ENCODE measurements around the gene SPATS2. TPM values are rescaled to one million over a fixed set of nuclear protein-coding genes. Genes with fewer than 3 reads are reported as not detected.

The SPATS2 gene
- total and polyA plus RNA-seq, 10 of the 15 experiments (the other 5 are each of a cell fraction or from before 2014, with no cell fraction given) = 9.0 to 54.2 (median 27.5) TPM

DNA sequence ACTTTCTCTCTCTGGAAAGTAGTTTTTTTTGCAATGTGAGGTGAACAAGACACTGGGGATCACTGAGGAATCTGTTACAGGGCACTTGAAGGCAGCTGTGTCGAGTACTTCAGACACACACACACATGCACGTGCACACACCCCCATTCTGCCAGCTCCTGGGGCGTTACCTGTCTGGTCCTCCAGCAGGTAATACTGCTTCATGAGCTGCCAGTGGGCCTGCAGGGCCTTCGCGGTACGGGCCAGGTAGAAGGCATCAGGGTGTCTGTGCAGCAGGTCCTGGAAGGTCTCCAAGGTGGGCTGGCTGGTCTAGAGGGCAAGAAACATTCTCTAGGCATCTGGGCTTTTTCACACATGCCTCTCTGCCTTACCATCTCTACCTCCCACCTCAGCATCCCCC lies 195.6 kb downstream of the SPATS2 start:
- Histone ChIP-seq H3K4me1 (ENCODE audit: control insufficient read depth, insufficient read depth, low read length) (peaks cover 8% of the 10 kb centered on the region), H3K27ac (ENCODE audit: control insufficient read depth, insufficient read depth) (no peak overlapping the region), H3K9me3 (replicated peaks; ENCODE audit: control insufficient read depth, insufficient read depth, low read length) (no peaks in the 10 kb centered on the region), H2AFZ (ENCODE audit: control insufficient read depth, low read depth, low read length) (no peak overlapping the region), H3K79me2 (ENCODE audit: control insufficient read depth, insufficient read depth, low read length) (peaks cover 19% of the 10 kb centered on the region), H3K4me3 (no peak overlapping the region), H3K27me3 (replicated peaks in 1 of 2; ENCODE audit: control insufficient read depth in 2 of 2, insufficient read depth in 2 of 2, low read length in 1 of 2) (no peaks in the 10 kb centered on the region), H3K9ac (ENCODE audit: control insufficient read depth, insufficient read depth, low read length) (no peak overlapping the region), H3K4me2 (ENCODE audit: control insufficient read depth, insufficient read depth) (no peak overlapping the region), H4K20me1 (ENCODE audit: control insufficient read depth, insufficient read depth) (no peaks in the 10 kb centered on the region), H3K36me3 (ENCODE audit: control insufficient read depth in 2 of 2, insufficient read depth in 2 of 2, low read length in 1 of 2) (peaks cover 28 to 29% of the 10 kb centered on the region in 2 experiments)
- in situ Hi-C loops (cut with MboI) = no loop called here
- intact Hi-C loops (cut with micrococcal nuclease; ENCODE audit: unreplicated experiment) = no loop called here
- RAD21 ChIA-PET (ENCODE audit: unreplicated experiment) = no interaction called here
- WGBS (ENCODE audit: insufficient coverage, insufficient replicate concordance, low lambda C conversion rate, missing lambda C conversion rate) = 87% methylated on average over 6 of the region's 6 CpGs
- SMC1A ChIA-PET (ENCODE audit: uncharacterized antibody, unreplicated experiment) = interaction anchor here (1.4 kb wide), 1 partner anchor 18 kb away, joined by 4 read pairs; no protein-coding TSS in a partner anchor
- BruUV-seq (replicated peaks) = no TSS peak
- DNase-seq (ENCODE audit: low read depth, low spot score) (no peak), FAIRE-seq (no peak), ATAC-seq (no peak)
- POLR2A ChIA-PET = interaction anchor here (0.5 to 0.6 kb wide), 2 partner anchors 150 to 273 kb away, joined by 4 read pairs; no protein-coding TSS in a partner anchor
- CTCF ChIA-PET = interaction anchor here (0.7 kb wide), 1 partner anchor 203 kb away, joined by 3 read pairs; no protein-coding TSS in a partner anchor
- no peak for TF ChIP-seq LARP7 (IDR thresholded peaks at IDR 0.05)
- TF ChIP-seq, protein P1, sequence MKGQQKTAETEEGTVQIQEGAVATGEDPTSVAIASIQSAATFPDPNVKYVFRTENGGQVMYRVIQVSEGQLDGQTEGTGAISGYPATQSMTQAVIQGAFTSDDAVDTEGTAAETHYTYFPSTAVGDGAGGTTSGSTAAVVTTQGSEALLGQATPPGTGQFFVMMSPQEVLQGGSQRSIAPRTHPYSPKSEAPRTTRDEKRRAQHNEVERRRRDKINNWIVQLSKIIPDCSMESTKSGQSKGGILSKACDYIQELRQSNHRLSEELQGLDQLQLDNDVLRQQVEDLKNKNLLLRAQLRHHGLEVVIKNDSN (IDR thresholded peaks at IDR 0.05; ENCODE audit: borderline replicate concordance, extremely low read length, insufficient read depth, low read depth, low read length) = no peak
- no peak for TF ChIP-seq ZNF384 (IDR thresholded peaks at IDR 0.05; ENCODE audit: borderline replicate concordance, low read depth, low read length)
- TF ChIP-seq IKZF2 (IDR thresholded peaks at IDR 0.05) = no peak
- no peak for TF ChIP-seq TAF1 (IDR thresholded peaks at IDR 0.05; ENCODE audit: borderline replicate concordance, low read depth, low read length)
- no peak for TF ChIP-seq ZNF622 (IDR thresholded peaks at IDR 0.05)
- TF ChIP-seq, protein P2, sequence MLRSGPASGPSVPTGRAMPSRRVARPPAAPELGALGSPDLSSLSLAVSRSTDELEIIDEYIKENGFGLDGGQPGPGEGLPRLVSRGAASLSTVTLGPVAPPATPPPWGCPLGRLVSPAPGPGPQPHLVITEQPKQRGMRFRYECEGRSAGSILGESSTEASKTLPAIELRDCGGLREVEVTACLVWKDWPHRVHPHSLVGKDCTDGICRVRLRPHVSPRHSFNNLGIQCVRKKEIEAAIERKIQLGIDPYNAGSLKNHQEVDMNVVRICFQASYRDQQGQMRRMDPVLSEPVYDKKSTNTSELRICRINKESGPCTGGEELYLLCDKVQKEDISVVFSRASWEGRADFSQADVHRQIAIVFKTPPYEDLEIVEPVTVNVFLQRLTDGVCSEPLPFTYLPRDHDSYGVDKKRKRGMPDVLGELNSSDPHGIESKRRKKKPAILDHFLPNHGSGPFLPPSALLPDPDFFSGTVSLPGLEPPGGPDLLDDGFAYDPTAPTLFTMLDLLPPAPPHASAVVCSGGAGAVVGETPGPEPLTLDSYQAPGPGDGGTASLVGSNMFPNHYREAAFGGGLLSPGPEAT (IDR thresholded peaks at IDR 0.05; ENCODE audit: low read depth) = no peak
- TF ChIP-seq YY1 (IDR thresholded peaks at IDR 0.05; ENCODE audit: low read depth, low read length) = no peak
- TF ChIP-seq, protein P3, sequence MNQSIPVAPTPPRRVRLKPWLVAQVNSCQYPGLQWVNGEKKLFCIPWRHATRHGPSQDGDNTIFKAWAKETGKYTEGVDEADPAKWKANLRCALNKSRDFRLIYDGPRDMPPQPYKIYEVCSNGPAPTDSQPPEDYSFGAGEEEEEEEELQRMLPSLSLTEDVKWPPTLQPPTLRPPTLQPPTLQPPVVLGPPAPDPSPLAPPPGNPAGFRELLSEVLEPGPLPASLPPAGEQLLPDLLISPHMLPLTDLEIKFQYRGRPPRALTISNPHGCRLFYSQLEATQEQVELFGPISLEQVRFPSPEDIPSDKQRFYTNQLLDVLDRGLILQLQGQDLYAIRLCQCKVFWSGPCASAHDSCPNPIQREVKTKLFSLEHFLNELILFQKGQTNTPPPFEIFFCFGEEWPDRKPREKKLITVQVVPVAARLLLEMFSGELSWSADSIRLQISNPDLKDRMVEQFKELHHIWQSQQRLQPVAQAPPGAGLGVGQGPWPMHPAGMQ (IDR thresholded peaks at IDR 0.05; ENCODE audit: borderline replicate concordance) = no peak
